WERI-Rb-1 (cell line): Measurements from ENCODE around the gene FBXL12.
"Not testable (repeated sequence)": the region's sequence is repeated elsewhere in the genome, so short reads cannot be mapped to it uniquely, and the experiment has no call there.

ENCODE experiments used
- DNase-seq: peaks from one replicate; pipeline ENCODE4 v3.0.0-alpha.2; 2020
- H3K27ac ChIP-seq: fragments of 250-450 bp; sonication (Bioruptor Pico); 2 replicates; pipeline ENCODE4 v1.5.1; 2020; ENCODE audit warnings: mild to moderate bottlenecking, moderate library complexity
- H3K27me3 ChIP-seq: fragments of 250-450 bp; sonication (Bioruptor Pico); 2 replicates; pipeline ENCODE4 v1.5.1; 2021; ENCODE audit warnings: mild to moderate bottlenecking, low read depth, moderate library complexity; ENCODE audit not compliant: insufficient read depth, severe bottlenecking
- H3K36me3 ChIP-seq: fragments of 250-450 bp; sonication (Bioruptor Pico); 2 replicates; pipeline ENCODE4 v1.5.1; 2020; ENCODE audit warnings: mild to moderate bottlenecking, moderate library complexity
- H3K4me3 ChIP-seq: 2 replicates; pipeline ENCODE4 v1.5.1; 2011; ENCODE audit warnings: low read depth, mild to moderate bottlenecking, control low read depth, low read length
- H3K9me3 ChIP-seq: fragments of 250-450 bp; sonication (Bioruptor Pico); 2 replicates; pipeline ENCODE4 v1.5.1; 2021; ENCODE audit warnings: mild to moderate bottlenecking, moderate library complexity; ENCODE audit not compliant: severe bottlenecking
- TF ChIP-seq, protein P1 (sequence below): IDR thresholded peaks from 2 replicates; pipeline ENCODE4 v1.5.1; 2011; ENCODE audit warnings: low read depth, mild to moderate bottlenecking, control low read depth, inconsistent platforms, low read length

The FBXL12 gene

DNA sequence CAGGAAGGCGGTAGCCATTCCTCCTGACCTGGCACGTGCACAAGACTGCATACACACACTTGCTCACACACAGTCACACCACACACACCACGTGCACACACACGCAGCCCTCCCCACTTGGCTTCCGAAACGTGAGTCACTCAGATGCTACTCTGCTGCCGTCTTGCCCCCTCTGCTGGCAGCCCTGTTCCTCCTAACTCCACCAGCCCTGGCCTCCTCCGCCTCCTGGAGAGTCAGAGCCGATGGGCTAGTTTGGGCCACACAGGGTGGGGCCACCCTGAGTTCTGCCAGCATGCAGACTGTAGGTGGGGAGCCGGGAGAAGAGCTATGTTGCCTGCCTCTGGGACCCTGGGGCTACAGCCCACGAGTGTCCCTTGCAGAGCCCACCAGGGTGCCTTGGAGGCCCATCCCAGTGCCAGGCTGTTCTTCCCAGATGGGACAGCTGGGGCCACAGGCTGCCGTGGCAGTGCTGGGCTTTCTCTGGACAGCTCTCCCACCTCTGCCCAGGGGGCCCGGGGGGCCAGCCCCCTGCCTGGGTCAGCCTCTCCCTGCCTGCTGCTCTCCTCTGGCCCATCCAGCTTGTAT is 28.3 kb upstream of the FBXL12 start:
- Histone ChIP-seq H3K27me3 (no peaks in the 10 kb centered on the region), H3K36me3 (peaks cover 53% of the 10 kb centered on the region), H3K4me3 (no peak overlapping the region), H3K27ac (peak overlapping the region; percentile 26), H3K9me3 (no peaks in the 10 kb centered on the region)
- TF ChIP-seq, protein P1, sequence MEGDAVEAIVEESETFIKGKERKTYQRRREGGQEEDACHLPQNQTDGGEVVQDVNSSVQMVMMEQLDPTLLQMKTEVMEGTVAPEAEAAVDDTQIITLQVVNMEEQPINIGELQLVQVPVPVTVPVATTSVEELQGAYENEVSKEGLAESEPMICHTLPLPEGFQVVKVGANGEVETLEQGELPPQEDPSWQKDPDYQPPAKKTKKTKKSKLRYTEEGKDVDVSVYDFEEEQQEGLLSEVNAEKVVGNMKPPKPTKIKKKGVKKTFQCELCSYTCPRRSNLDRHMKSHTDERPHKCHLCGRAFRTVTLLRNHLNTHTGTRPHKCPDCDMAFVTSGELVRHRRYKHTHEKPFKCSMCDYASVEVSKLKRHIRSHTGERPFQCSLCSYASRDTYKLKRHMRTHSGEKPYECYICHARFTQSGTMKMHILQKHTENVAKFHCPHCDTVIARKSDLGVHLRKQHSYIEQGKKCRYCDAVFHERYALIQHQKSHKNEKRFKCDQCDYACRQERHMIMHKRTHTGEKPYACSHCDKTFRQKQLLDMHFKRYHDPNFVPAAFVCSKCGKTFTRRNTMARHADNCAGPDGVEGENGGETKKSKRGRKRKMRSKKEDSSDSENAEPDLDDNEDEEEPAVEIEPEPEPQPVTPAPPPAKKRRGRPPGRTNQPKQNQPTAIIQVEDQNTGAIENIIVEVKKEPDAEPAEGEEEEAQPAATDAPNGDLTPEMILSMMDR = peak; percentile 83
- peak; percentile 74 for DNase-seq

DNA sequence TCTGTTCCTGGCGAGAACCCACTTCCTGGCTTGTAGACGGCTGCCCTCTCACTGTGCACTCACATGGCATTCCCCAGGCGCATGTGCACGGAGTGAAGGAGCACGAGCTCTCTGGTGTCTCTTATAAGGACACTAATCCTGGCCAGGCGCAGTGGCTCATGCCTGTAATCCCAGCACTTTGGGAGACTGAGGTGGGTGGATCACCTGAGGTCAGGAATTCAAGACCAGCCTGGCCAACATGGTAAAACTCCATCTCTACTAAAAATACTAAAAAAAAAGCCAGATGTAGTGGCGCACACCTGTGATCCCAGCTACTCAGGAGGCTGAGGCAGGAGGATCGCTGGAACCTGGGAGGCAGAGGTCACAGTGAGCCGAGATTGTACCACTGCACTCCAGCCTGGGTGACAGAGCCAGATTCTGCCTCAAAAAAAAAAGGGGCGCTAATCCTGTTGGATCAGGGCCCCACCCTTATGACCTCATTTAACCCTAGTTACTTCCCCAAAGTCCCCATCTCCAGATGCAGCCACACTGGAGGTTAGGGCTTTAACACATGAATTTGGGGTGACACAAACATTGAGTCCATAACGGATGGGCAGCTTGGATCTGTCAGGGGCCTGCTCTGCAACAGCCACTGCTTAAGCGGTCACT is 24.9 kb upstream of the FBXL12 start:
- H3K27ac ChIP-seq, DNase-seq, H3K4me3 ChIP-seq, H3K27me3 ChIP-seq, H3K9me3 ChIP-seq: not testable (repeated sequence)
- H3K36me3 ChIP-seq = peaks cover 71% of the 10 kb centered on the region

DNA sequence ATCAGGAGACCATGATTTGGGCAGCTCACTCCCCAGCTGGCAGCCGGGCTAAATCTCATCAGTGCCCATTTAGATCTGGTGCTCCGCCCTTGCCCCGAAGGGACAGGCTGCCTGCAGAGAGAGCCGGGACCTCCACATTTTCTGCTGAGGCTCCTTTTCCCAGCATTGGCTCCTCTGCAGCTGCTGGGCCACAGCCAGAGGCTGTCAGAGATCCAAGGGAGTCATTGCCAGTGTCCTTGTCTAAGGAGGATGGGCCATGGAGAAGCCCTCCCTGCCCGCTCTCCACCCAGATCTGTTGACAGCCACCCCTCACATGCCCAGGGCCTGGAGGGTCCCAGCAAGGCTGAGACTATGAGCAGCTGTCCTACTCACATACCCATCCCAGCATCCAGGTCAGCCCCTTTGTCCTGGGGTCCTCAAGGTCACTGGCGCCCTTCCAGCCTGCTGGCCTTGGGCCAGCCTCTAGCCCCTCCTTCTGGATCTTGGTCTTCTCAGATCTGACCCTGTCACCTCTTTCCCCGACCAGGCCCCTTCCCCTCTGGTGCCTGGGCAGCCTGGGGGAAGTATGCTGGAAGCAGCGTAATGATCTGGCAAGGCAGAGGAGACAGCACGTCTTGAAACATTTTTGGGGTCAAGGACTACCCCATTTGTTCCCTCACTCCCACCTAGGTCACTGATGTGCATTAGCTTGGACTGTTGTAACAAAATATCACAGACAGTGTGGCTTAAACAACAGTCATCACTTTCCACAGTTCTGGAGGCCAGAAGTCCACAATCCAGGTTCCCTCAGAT is 24.2 kb upstream of the FBXL12 start:
- DNase-seq = no peak

DNA sequence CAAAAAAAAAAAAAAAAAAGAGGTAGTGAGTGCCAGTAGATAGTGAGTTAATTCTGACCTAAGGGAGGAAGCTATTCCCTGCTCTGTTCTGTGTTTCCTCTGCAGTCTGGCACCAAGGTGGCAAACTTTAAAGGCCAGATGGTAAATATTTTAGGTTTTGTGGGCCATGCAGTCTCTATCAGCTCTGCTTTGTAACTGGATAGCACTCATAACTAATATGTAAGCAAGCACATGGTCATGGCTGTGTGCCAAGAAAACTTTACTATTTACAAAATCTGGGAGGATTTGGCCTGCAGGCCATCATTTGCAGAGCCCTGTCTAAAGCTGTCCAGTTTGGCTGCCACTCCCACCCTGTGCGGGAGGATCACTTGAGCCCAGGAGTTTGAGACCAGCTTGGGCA is 20.5 kb upstream of the FBXL12 start:
- no peaks in the 10 kb centered on the region for H3K27me3 ChIP-seq
- H3K4me3 ChIP-seq = no peak overlapping the region
- H3K27ac ChIP-seq = no peak overlapping the region
- peaks cover 71% of the 10 kb centered on the region for H3K36me3 ChIP-seq
- no peaks in the 10 kb centered on the region for H3K9me3 ChIP-seq
- DNase-seq = no peak
- TF ChIP-seq, protein P1 = no peak

More for the DNA sequence above, 24.2 kb upstream of the FBXL12 start:
- Histone ChIP-seq H3K4me3 (no peak overlapping the region), H3K36me3 (peaks cover 72% of the 10 kb centered on the region), H3K27me3 (no peaks in the 10 kb centered on the region), H3K9me3 (no peaks in the 10 kb centered on the region), H3K27ac (no peak overlapping the region)
- TF ChIP-seq, protein P1 = no peak

DNA sequence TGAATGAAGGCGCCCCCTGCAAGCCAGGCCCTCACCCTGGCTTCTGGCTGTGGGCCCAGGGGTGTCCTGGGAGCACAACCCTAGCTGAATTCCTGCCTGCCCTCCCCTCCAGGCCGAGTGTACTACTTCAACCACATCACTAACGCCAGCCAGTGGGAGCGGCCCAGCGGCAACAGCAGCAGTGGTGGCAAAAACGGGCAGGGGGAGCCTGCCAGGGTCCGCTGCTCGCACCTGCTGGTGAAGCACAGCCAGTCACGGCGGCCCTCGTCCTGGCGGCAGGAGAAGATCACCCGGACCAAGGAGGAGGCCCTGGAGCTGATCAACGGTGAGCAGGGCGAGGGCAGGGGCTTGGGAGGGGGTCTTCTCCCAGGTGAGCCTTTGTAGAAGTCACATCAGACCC is 19.4 kb upstream of the FBXL12 start:
- no peak for DNase-seq
- Histone ChIP-seq H3K36me3 (peaks cover 60% of the 10 kb centered on the region), H3K27ac (no peak overlapping the region), H3K4me3 (no peak overlapping the region), H3K9me3 (no peaks in the 10 kb centered on the region), H3K27me3 (no peaks in the 10 kb centered on the region)
- TF ChIP-seq, protein P1 = no peak

DNA sequence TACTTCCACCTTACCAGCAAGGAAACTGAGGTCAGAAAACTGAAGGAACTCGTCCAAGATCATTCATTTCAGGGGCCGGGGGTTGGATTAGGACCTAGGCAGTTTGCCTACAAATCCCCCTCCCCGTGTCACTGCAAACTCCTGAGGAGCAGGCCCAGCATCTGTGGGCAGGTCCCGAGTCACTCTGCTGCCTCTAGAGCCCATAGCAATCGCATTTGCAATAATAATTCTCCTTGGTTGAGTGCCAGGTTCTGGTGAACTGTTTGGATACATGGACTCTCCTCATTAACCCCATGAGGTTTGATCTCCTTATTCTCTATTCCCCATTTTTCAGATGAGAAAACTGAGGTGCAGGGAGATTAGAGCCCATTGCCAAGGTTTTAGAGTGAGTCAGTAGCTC is 17.1 kb upstream of the FBXL12 start:
- no peak for DNase-seq
- Histone ChIP-seq H3K27me3 (no peaks in the 10 kb centered on the region), H3K27ac (no peak overlapping the region; the same call in 1 of the 2 replicates), H3K4me3 (peak overlapping the region; percentile 92), H3K36me3 (peaks cover 37% of the 10 kb centered on the region), H3K9me3 (no peaks in the 10 kb centered on the region)
- TF ChIP-seq, protein P1 = no peak
